Astrocyte of the spinal cord (primary cell): ENCODE results near the gene LRRC74A.

ENCODE experiments used
- DNase-seq: peaks from one replicate; pipeline ENCODE4 v3.0.0; 2011; ENCODE audit warnings: low read depth, low spot score
- H3K4me3 ChIP-seq: 2 replicates; pipeline ENCODE4 v1.5.1; 2011; ENCODE audit warnings: low read depth, mild to moderate bottlenecking, low read length, moderate library complexity
- in situ Hi-C: cut with HindIII; loops from 2 replicates; pipeline ENCODE4 v1.10.0; 2017; ENCODE audit warnings: low sequenced_read_pairs
- TF ChIP-seq, protein P1 (sequence below): IDR thresholded peaks from 2 replicates; pipeline ENCODE4 v1.5.1; 2012; ENCODE audit warnings: low read depth, mild to moderate bottlenecking, low read length, inconsistent platforms

LRRC74A gene

DNA sequence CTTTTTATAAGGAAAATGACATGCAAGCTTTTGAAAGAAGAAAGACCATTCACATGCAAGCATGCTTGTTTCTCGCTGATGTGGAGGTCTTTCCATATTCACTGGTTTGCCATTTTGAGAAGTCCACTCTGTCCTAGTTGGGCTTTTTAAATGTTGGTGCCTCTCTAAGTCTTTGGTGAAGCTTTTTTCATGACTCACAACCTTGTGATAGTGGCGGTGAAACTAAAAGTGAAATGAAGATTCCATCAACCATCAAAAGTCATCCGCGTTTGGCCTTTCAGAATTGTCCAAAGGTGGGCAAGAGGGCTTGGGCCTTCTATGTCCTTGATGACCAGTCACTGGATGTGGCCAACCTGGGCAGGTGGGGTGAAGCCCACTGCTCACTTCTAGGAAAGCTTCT is 4.3 kb downstream of the LRRC74A start:
- DNase-seq, result no peak
- TF ChIP-seq, protein P1, sequence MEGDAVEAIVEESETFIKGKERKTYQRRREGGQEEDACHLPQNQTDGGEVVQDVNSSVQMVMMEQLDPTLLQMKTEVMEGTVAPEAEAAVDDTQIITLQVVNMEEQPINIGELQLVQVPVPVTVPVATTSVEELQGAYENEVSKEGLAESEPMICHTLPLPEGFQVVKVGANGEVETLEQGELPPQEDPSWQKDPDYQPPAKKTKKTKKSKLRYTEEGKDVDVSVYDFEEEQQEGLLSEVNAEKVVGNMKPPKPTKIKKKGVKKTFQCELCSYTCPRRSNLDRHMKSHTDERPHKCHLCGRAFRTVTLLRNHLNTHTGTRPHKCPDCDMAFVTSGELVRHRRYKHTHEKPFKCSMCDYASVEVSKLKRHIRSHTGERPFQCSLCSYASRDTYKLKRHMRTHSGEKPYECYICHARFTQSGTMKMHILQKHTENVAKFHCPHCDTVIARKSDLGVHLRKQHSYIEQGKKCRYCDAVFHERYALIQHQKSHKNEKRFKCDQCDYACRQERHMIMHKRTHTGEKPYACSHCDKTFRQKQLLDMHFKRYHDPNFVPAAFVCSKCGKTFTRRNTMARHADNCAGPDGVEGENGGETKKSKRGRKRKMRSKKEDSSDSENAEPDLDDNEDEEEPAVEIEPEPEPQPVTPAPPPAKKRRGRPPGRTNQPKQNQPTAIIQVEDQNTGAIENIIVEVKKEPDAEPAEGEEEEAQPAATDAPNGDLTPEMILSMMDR, result no peak
- no peak overlapping the region for H3K4me3 ChIP-seq
- in situ Hi-C loops, result no loop called here

DNA sequence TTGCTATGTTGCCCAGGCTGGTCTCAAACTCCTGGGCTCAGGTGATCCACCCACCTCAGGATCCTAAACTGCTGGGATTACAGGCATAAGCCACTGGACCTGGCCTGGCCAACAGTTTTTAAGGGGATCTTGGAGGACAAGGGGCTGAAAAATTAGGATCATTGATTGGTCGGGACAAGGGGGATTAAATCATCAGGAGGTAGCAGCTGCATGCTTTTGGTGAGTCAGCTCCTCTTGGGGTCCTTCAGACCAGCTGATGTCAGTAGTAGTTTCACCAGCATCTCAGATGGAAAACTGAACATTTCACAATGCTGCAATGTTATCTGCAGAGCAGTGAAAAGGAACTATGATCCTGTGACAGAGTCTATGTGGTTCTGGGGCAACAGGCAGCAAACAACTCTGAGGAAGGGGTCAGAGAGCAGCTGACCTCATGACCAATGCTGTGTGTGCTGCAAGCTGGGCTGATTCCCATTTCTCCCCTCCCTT is 6.3 kb downstream of the LRRC74A start:
- no peak for DNase-seq
- no peak overlapping the region for H3K4me3 ChIP-seq
- in situ Hi-C loops, result no loop called here
- TF ChIP-seq, protein P1, result no peak

DNA sequence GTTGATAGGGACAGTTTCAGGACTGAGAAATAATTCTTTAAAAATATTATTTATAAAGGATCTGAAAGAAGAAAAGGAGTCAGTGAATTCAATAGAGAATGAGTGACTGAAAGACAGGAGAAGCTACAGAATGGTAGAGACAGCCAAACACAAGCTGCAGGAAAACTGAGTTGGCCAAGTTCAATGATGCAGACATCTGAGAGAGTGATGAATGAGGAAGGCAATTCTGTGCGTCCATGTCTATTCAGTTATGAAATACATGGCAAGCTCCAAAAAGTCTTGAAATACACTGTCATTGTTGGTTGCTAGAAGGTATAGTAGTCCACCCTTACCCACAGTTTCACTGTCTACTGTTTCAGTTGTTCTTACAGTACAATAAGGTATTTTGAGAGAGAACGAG is 6.8 kb downstream of the LRRC74A start:
- H3K4me3 ChIP-seq, result no peak overlapping the region
- no peak for DNase-seq
- TF ChIP-seq, protein P1, result no peak
- in situ Hi-C loops, result no loop called here

DNA sequence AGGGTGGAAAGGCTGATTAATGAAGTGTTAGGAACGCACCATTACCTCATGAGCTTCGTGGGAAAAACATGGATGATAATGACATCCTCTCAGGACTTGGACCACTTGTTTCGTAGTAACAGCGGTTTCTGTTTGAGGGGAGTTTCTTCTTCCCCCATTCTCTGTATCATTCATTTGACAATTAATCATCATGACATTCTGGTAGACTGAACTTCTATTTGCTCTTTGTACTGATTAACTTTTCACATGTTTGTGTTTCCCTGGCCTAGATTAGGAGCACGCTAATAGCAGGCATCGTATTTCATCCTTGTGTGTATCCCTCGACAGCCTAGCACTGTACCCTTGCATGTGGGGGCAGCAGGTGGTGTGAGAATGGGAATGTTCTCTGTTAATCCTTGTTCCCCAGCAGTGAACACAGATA is 8.0 kb downstream of the LRRC74A start:
- in situ Hi-C loops, result no loop called here
- H3K4me3 ChIP-seq, result no peak overlapping the region
- TF ChIP-seq, protein P1, result no peak
- DNase-seq, result no peak

DNA sequence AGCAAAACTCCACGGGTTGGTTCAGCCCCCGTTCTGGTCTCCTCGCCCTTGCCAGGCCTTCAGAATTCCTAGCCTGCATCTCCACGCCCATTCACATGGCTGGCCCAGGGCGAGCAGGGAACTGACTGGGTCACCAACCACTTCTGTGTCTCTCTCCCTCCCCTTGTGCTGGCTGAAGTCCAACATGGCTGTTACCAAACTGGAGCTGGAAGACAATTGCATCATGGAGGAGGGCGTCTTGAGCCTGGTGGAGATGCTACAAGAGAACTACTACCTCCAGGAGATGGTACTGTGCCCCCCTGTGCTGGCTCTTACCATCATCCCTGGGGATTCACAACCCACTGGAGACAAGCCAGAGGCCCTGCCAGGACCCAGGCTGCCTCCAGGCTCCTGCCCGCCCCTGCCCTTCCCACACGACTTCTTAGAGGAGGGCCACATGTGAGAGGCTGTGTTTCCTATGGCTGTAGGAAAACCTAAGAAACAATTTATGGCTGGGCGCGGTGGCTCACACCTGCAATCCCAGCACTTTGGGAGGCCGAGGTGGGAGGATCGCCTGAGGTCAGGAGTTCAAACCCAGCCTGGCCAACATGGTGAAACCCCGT is 9.9 kb downstream of the LRRC74A start:
- in situ Hi-C loops, result no loop called here
- no peak overlapping the region for H3K4me3 ChIP-seq
- DNase-seq, result no peak
- TF ChIP-seq, protein P1, result no peak

DNA sequence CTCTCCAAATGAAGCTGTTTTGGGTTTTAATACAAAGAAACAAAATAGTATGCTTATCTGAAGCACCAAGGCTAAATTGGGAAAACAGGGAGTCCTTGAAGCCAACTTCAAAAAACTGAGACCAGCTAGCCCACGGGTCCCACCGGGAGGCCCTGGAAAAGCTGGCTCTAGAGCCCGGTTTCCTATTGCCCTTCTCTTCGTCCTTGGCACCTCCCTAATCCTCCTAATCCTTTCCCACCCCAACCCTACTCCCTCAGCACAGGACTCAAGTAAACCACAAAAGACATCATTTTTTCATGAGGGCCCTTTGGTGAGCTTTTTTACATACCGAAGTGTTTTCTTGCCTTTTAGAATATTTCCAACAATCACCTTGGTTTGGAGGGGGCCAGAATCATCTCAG is 11.3 kb downstream of the LRRC74A start:
- TF ChIP-seq, protein P1, result no peak
- no peak overlapping the region for H3K4me3 ChIP-seq
- DNase-seq, result no peak
- in situ Hi-C loops, result no loop called here
